GM12865 (cell line): Measurements from ENCODE around the gene EPHA3.

Source experiments
- DNase-seq: peaks from one replicate; pipeline ENCODE4 v3.0.0; 2010; ENCODE audit warnings: low read depth
- H3K4me3 ChIP-seq: 2 replicates; pipeline ENCODE4 v1.5.1; 2011; ENCODE audit warnings: mild to moderate bottlenecking, low read depth, low read length, control low read depth
- CTCF ChIP-seq: IDR thresholded peaks from 2 replicates; pipeline ENCODE4 v1.5.1; 2011; ENCODE audit warnings: low read length, control low read depth, low read depth, inconsistent platforms; ENCODE audit not compliant: insufficient read depth; ENCODE audit errors: missing control alignments

Gene EPHA3

GRCh38 chr3:89087851-89088250 lies 19.6 kb upstream of the EPHA3 start:
- DNase-seq = no peak
- TF ChIP-seq CTCF = no peak
- no peak overlapping the region for H3K4me3 ChIP-seq

GRCh38 chr3:89098173-89098572 lies 9.2 kb upstream of the EPHA3 start:
- no peak overlapping the region for H3K4me3 ChIP-seq
- TF ChIP-seq CTCF = no peak
- no peak for DNase-seq

DNA sequence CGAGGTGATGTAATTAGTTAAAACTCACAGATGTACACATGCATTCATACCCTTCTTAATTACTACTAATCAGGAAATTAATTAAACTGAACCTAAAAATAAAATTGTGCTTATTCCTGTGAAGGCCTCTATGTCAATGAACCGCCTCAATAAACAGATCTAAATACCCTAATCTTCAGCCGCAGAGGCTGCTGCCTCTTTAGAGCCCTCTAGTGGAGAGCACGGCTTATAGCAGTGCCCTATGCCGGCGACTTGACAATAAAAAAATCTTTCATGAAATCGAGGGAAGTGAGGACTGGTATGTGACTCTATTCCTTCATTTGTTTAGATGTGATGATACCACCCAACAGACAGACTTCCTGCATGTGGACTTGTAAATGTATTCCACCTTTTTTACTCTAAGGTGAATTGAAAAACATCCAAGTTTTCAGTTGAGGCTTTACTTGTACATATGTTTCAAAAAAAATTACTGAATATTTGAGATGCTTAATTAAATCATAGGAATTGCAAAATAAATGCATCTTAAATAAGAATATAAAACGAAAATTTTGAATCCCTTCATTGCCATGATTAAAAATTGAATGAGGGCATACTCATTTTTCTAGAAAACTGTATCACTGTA lies 8.3 kb upstream of the EPHA3 start:
- no peak overlapping the region for H3K4me3 ChIP-seq
- DNase-seq = peak; percentile 58
- TF ChIP-seq CTCF = peak; percentile 92

- TF ChIP-seq CTCF = no peak
- H3K4me3 ChIP-seq = no peak overlapping the region
- no peak for DNase-seq
These were observed 6.2 kb upstream of the EPHA3 start for GRCh38 chr3:89101251-89101650.

DNA sequence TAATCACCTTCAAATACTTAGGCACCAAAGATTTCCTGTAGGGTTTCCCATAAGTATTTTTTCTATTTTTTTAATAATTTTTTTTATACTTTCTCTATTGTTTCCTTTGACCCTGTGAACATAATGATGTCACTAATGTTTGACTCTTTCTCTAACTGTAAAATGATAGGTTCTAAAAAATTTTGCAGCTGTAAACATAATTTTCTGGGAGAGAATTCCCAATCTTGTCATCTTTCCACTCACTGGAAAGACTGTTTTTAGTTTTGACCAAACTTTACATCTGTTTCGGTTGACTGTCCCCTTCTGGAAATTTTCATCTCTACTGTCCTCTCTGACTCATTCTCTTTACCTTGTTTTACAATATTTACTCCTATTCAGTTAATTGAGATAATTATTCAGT lies 5.5 kb upstream of the EPHA3 start:
- DNase-seq = no peak
- H3K4me3 ChIP-seq = no peak overlapping the region
- TF ChIP-seq CTCF = no peak

DNA sequence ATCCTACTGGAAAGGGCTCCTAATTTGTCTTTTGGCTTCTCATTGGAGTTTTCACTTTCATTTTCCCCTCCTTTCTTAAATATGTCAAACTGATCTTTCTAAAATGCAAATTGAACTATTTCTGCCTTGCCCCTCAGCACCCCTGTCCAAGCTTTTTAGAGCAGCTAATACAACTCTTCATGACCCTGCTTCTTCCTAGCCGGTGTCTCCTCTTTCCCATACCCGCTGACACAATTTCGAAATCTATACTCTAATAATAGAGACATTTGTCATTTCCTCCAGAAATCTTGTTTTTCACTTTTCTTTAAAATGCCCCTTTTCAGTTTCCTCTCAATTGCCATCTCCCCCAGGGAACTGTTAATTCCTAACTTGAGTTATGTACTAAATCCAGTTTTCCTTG lies 2.9 kb upstream of the EPHA3 start:
- no peak overlapping the region for H3K4me3 ChIP-seq
- TF ChIP-seq CTCF = no peak
- peak; percentile 14 for DNase-seq

GRCh38 chr3:89105503-89105902 lies 1.9 kb upstream of the EPHA3 start:
- H3K4me3 ChIP-seq = no peak overlapping the region
- no peak for TF ChIP-seq CTCF
- DNase-seq = no peak
